ENCODE data around the gene ARL8B.

The ARL8B gene

GRCh38 chr3:5221701-5222100 lies 99.6 kb downstream of the ARL8B start:
- Histone ChIP-seq H3K9me3 (no peaks in the 10 kb centered on the region), H3K4me1 (peaks cover 0 to 5% (median 2%) of the 10 kb centered on the region in 4 donors), H3K27me3 (no peaks in the 10 kb centered on the region), H3K4me3 (no peak overlapping the region), H3K36me3 (peaks cover 7 to 25% (median 10%) of the 10 kb centered on the region in 3 donors), H3K27ac (no peak overlapping the region)
- TF ChIP-seq CTCF (IDR thresholded peaks at IDR 0.05): no peak
- intact Hi-C loops (cut with DNase I; ENCODE audit: low total_unique reads): no loop called here
- no peak for DNase-seq

GRCh38 chr3:5222283-5223005 lies 100.4 kb downstream of the ARL8B start:
- no peaks in the 10 kb centered on the region for H3K9me3 ChIP-seq
- intact Hi-C loops (cut with DNase I; ENCODE audit: low total_unique reads): no loop called here
- H3K36me3 ChIP-seq: peaks cover 0 to 18% (median 5%) of the 10 kb centered on the region in 3 donors
- DNase-seq: no peak
- no peak overlapping the region for H3K27ac ChIP-seq
- no peak overlapping the region for H3K4me3 ChIP-seq
- no peak for TF ChIP-seq CTCF (IDR thresholded peaks at IDR 0.05)
- peaks cover 0 to 5% (median 2%) of the 10 kb centered on the region in 4 donors for H3K4me1 ChIP-seq
- H3K27me3 ChIP-seq: no peaks in the 10 kb centered on the region

GRCh38 chr3:5226783-5227182 lies 104.7 kb downstream of the ARL8B start:
- TF ChIP-seq CTCF (IDR thresholded peaks at IDR 0.05): peak; percentile 48 to 50
- no peak for DNase-seq
- Histone ChIP-seq H3K9me3 (no peaks in the 10 kb centered on the region), H3K4me1 (no peaks in the 10 kb centered on the region), H3K4me3 (no peak overlapping the region), H3K27ac (no peak overlapping the region), H3K36me3 (no peaks in the 10 kb centered on the region), H3K27me3 (peaks cover 0 to 6% of the 10 kb centered on the region in 2 donors)
- intact Hi-C loops (cut with DNase I; ENCODE audit: low total_unique reads): no loop called here

GRCh38 chr3:5227812-5228211 lies 105.7 kb downstream of the ARL8B start:
- Histone ChIP-seq H3K9me3 (no peaks in the 10 kb centered on the region), H3K4me3 (no peak overlapping the region), H3K4me1 (no peaks in the 10 kb centered on the region), H3K27ac (no peak overlapping the region), H3K36me3 (no peaks in the 10 kb centered on the region), H3K27me3 (peaks cover 0 to 6% of the 10 kb centered on the region in 2 donors)
- DNase-seq: no peak
- intact Hi-C loops (cut with DNase I; ENCODE audit: low total_unique reads): no loop called here
- TF ChIP-seq CTCF (IDR thresholded peaks at IDR 0.05): no peak

- Histone ChIP-seq H3K4me1 (no peaks in the 10 kb centered on the region), H3K27me3 (peaks cover 0 to 6% of the 10 kb centered on the region in 2 donors), H3K27ac (no peak overlapping the region), H3K36me3 (no peaks in the 10 kb centered on the region), H3K9me3 (no peaks in the 10 kb centered on the region), H3K4me3 (no peak overlapping the region)
- intact Hi-C loops (cut with DNase I; ENCODE audit: low total_unique reads): no loop called here
- DNase-seq: no peak
- no peak for TF ChIP-seq CTCF (IDR thresholded peaks at IDR 0.05)
Observed at GRCh38 chr3:5229414-5229813, 107.3 kb downstream of the ARL8B start.

Data from tibial artery (tissue), 4 donors.